ENCODE measurements around the gene PDE6C.

Gene PDE6C

DNA sequence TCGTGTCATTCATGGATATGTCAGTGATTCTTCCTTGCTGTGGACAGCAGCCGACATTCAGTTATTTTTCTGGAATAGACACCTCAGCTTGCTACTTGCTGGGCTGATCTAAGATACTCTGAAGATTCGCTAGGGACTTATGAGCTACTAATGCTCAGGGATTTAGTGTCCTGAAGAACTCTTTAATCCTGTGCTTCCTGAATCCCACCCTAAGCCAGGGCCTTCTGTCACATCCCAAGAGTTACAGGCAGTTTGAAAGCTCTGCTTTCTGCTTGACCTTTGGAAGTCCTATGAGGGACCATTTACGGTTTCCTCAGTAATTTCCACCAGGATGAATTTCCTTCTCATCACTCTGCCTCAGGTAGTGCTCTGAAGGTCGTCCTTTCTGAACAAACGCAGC is at the start of gene PDE6C:
Gene PDE6C, plus strand, starts transcription at position 227 of the 400 bp plus-strand sequence. CDS start 189 bp downstream, outside the sequence.
- DNase-seq (ENCODE audit: low spot score), result no peak

- DNase-seq (ENCODE audit: low spot score), result no peak
These were observed 46.9 kb upstream of the PDE6C start for GRCh38 chr10:93565446-93565845.

DNA sequence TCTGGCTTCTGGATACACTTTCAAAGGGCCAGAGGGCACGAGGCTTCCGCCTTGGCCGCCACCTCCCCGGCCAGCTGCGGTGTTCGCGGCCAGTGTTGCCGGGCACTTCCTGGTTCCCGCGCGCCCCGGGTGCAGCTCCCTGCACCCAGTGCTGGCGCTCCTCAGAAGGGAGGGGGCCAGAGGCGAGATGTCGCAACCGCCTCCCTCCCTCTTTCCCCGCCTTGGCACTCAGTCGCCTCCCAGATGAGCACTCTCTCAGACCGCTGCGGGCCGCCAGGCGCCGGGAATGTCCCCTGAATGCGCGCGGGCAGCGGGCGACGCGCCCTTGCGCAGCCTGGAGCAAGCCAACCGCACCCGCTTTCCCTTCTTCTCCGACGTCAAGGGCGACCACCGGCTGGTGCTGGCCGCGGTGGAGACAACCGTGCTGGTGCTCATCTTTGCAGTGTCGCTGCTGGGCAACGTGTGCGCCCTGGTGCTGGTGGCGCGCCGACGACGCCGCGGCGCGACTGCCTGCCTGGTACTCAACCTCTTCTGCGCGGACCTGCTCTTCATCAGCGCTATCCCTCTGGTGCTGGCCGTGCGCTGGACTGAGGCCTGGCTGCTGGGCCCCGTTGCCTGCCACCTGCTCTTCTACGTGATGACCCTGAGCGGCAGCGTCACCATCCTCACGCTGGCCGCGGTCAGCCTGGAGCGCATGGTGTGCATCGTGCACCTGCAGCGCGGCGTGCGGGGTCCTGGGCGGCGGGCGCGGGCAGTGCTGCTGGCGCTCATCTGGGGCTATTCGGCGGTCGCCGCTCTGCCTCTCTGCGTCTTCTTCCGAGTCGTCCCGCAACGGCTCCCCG is 45.7 kb upstream of the PDE6C start, which contains the start of gene FFAR4:
Gene FFAR4, plus strand, starts transcription at position 231 of the 842 bp plus-strand sequence. Its CDS starts 56 bp downstream, at position 287.
- peak; percentile 40 for DNase-seq (ENCODE audit: low spot score)

GRCh38 chr10:93567277-93568104 is 44.8 kb upstream of the PDE6C start:
- no peak for DNase-seq (ENCODE audit: low spot score)

GRCh38 chr10:93568105-93568390 is 44.3 kb upstream of the PDE6C start:
- DNase-seq (ENCODE audit: low spot score), result no peak

DNA sequence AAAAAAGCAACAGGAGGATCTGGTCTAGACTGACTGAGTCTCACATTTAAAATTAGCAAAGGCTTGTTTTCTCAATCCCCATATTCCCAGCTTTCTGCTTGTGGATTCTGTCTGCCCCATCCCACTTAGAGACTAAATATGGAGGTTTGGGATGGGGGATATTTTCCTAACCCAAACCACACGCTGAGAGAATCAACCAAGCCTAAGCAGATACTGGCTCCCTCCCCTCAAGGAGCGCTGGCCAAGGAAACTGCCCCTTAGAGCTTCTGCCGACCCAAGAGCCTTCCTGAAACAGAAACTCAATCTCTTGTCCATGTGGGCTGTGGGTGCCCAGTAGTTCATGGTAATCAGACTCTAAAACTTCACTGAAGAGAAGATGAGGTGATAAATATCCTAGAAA is 42.0 kb upstream of the PDE6C start:
- no peak for DNase-seq (ENCODE audit: low spot score)

GRCh38 chr10:93572606-93573005 is 39.7 kb upstream of the PDE6C start:
- DNase-seq (ENCODE audit: low spot score), result no peak

DNA sequence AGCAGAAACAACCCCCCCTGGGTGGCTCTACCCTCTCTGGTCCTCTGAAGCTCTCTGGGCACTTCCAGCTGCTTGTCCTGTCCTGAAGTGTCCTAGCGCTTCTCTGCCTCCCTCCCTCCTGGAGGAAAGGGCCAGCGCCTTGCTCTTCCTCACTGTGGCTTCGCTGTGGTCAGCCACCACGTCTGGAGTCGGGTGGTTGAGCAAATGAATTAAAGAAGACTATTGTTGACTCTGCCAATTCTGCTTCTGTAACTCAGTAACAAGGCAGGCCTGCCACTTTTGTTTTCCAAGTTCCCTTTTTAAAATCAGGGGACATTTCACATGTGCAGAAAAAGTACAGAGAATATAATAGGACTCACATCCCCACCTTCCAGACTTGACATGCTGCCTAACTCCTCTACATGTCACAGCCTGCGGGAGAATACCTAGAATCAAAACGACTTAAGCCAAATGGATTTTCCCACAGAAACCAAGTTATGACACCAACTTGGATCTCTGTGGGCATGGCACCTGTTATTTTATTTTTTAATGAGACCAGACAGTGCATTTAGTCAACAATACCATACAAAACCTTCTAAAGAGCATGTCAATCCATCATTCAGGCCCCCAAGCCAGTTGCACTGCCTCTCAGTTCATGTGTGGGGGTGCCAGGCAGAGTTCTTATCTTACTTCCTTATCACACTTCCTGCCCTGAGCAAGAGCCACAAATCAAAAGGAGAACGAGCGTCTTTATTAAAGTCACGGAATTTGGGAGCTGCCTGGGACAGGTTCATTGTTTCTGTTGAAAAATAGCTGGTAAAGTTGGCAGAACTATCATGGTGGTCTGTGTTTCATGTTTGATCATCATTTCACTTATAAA is 39.1 kb upstream of the PDE6C start:
- peak; percentile 51 for DNase-seq (ENCODE audit: low spot score)

DNA sequence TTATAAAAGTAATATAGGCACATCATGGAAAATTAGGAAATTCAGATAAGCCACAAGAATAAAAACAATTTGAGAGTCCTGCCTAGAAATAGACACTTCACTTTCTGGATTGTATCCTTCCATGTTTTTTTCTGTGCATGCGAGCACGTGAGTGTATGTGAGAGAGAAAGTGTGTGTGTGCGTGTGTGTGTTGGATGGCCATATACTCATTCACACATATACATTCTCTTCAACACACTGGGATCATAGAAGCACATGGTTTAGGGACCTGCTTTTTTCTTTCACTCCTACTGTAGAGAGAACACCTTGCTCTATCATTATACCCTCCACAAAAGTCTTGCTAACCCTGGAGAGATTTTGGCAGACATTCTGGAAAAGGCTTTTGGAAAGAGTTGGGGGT is 38.4 kb upstream of the PDE6C start:
- DNase-seq (ENCODE audit: low spot score), result no peak

DNA sequence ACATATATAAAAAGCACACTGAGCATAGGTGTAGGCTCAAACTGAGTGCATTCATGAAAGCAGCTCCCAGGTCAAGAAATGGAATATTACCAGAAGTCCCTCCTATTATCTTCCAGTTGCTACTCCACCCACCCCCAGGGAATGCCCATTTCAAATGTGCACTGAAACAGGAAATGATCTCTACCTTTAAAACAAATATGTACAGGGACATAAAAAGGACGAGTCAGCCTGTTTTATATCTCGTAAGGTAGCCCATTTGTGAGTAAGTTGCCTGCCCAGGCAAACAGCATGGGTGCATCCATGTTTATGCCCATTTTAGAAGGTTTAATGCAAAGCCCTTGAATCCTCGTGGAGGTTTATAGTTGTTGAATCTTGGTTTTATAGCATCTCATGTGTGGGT is 35.4 kb upstream of the PDE6C start:
- no peak for DNase-seq (ENCODE audit: low spot score)

DNA sequence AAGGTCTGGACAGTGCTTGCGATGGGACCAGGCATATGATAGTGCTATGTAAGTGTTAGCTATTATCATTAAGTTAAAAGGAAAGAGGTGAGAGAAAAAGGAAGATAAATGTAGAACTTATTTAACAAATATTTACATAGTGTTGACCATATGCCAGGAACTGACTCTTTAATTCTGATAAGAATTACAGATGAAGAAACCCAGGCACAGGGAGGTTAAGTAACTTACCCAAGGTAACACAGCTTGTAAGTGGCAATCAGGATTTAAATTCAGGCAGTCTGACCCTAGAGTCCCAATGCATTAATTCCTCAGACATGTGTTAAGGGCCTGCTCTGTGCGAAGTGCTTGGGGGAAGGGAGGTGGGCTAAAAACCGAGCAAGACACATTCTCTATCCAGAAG is 34.8 kb upstream of the PDE6C start:
- no peak for DNase-seq (ENCODE audit: low spot score)

DNA sequence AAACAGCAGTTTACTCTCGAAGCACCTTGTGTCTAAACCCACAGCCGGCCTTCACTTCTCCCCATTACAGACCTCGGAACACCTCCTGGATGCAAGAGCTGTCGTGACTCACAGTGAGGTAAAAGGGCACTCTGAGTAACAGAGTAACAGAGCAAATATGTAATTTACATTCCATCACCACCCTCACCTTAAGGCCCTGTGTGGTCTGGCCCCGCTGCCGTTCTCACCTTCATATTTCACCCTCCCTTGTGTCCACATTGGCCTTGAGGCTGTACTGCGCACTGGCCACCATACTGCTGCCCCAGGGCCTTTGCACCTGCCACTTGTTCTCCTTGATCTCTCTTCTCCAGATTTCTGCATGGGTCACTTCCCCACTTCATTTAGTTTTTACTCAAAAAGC is 33.2 kb upstream of the PDE6C start:
- no peak for DNase-seq (ENCODE audit: low spot score)

GRCh38 chr10:93579985-93580711 is 32.2 kb upstream of the PDE6C start:
- no peak for DNase-seq (ENCODE audit: low spot score)

- DNase-seq (ENCODE audit: low spot score), result no peak
These were observed 31.5 kb upstream of the PDE6C start for GRCh38 chr10:93580828-93581227.

GRCh38 chr10:93584445-93584844 is 27.9 kb upstream of the PDE6C start:
- no peak for DNase-seq (ENCODE audit: low spot score)

DNA sequence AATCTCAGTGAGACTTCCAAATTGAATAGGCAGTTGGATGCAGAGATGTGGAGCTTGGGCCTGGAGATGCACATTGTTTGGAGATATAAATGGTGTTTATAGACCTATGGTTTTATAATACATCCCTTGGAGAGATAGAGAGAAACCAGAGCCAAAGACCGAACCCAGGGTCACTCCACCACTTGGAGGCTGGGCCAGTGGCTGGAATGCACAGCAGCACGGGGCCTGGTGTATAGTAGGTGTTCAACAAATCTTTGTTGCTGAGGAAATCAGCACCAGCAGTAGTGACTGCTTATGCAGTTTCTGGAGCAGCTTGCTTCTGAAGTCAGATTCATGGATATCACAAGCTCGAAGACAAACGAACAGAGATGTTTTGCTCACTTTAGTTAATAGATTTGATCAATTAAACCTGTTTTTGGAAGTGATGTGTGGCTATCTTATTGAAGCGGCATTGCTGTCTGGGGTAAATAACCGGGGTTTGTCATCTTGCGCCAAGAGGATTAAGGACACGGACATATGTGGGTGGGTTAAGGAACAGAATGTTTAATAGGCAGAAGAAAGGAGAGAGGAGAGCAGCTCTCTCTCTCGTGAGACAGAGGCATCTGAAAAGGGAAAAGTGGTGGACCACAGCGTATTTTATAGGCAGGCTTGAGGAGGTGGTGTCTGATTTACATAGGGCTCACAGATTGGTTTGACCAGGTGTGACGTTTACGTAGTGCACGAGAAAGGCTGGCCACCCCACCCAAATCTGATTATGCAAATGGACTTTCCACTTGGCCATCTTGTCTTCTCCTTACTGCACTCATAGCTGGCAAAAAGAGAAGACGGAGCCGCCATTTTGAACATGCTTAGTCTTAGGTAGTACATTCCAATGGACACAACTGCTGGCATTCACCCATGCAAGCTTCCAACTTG is 22.4 kb upstream of the PDE6C start:
- DNase-seq (ENCODE audit: low spot score), result no peak

- DNase-seq (ENCODE audit: low spot score), result no peak
These were observed 21.7 kb upstream of the PDE6C start for GRCh38 chr10:93590638-93591037.

GRCh38 chr10:93591065-93591808 is 21.1 kb upstream of the PDE6C start:
- DNase-seq (ENCODE audit: low spot score), result no peak

DNA sequence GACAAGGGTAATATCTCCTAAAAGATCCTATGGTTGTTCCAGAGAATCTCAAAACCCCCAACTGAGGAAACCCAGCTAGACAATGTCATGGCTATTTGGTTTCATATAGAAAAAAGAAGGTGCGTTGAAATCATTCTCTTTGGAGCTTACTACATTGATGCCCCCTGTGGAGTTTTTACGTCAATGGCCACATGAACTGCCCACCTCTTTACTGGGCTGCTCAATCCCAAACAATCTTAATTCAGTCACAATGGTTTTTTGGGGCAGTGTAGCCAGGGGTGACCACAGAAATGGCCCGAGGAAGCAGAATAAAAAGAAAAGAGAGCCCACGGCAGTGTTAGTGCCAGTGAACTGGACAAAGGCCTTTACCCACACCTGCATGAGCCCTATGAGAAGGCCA is 19.1 kb upstream of the PDE6C start:
- DNase-seq (ENCODE audit: low spot score), result no peak

DNA sequence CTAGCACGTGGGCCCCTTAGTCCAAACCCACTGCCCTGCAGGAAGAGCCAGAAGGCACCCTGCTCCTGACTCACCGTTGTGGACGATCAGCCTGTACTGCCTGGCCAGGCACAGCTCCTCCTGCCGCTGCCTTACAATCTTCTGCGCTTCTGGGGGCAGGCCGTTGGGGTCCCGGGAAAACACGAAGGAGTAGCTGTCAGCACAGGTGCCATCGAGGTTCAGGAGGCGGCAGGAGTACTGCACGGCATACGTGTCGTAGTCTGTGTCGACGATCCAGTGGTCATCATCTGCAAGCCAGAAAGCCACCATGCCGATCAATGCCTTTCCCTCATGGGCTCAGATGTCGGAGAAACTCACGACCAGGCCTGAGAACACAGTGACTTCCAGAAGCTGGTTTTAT is 18.6 kb upstream of the PDE6C start:
- DNase-seq (ENCODE audit: low spot score), result no peak
